K562 (cell line): ENCODE results near the gene LSR. TPM values are rescaled to one million over a fixed set of nuclear protein-coding genes. Genes with fewer than 3 reads are reported as not detected.
A peak's percentile ranks its signal among the peaks of the same experiment; 100 is the strongest.

Experiments
- ATAC-seq: fragments of 200-7000 bp; cut with Tn5 transposase; 3 replicates; pipeline ENCODE4 v1.9.1; 2020; ENCODE audit warnings: moderate library complexity
- BruUV-seq: library from RNA; stranded (reverse); fragments of 400-500 nt; replicated peaks from 2 replicates; lab custom pipeline; 2021; lab: Mats Ljungman, UMichigan
- CTCF ChIA-PET: fragments of 300-600 bp; formaldehyde crosslinking; extraction: SDS; loops from one replicate; lab custom pipeline; 2021; ENCODE audit warnings: low intra/inter-chr PET ratio; lab: Yijun Ruan, JAX
- POLR2A ChIA-PET: fragments of 300-600, 350-650 bp; sonication (Branson Sonifier 250); formaldehyde crosslinking; extraction: SDS; loops from one replicate; lab custom pipeline; 2021; ENCODE audit warnings: antibody characterized with exemption, inconsistent platforms; lab: Yijun Ruan, JAX
- DNase-seq, 4 experiments: peaks; one replicate each; pipeline versions ENCODE4 v3.0.0 to v3.0.0-alpha.2; 2011 to 2018; ENCODE audit warnings: low spot score in 3 of 4, mixed read lengths in 3 of 4; ENCODE audit errors: extremely low read depth in 1 of 4
- FAIRE-seq: peaks from 2 replicates; lab custom pipeline; 2011; peaks lifted over from hg19 to GRCh38; lab: Jason Lieb, UNC
- H2AFZ ChIP-seq: 2 replicates; pipeline ENCODE4 v1.6.0; 2011; ENCODE audit warnings: low read depth, low read length, control low read depth, inconsistent platforms
- H3K27ac ChIP-seq: fragments of 200-600 bp; 3 replicates; pipeline ENCODE4 v1.8.0; 2011; ENCODE audit warnings: low read depth, mild to moderate bottlenecking, control low read depth, inconsistent platforms, low read length, moderate library complexity, mixed read lengths; ENCODE audit errors: extremely low read depth
- H3K27me3 ChIP-seq, 2 experiments: fragments of 300-600 bp in 1 of 2; 2 replicates in 1 of 2; 3 replicates in 1 of 2; pipeline versions ENCODE4 v1.6.0 to v1.8.0; 2011; ENCODE audit warnings: inconsistent platforms in 2 of 2, low read length in 2 of 2, mild to moderate bottlenecking in 1 of 2, mixed read lengths in 1 of 2, moderate library complexity in 1 of 2; ENCODE audit not compliant: control insufficient read depth in 2 of 2, insufficient read depth in 2 of 2
- H3K36me3 ChIP-seq: fragments of 300-600 bp; 3 replicates; pipeline ENCODE4 v1.8.0; 2011; ENCODE audit warnings: mild to moderate bottlenecking, low read length, inconsistent platforms; ENCODE audit not compliant: control insufficient read depth, insufficient read depth
- H3K4me1 ChIP-seq, 2 experiments: fragments of 200-600 bp in 1 of 2; replicated peaks in 1 of 2; 2 replicates in 1 of 2; 3 replicates in 1 of 2; pipeline versions ENCODE4 v1.5.1 to v1.8.0; 2011; ENCODE audit warnings: inconsistent platforms in 2 of 2, low read length in 2 of 2, mild to moderate bottlenecking in 1 of 2, mixed read lengths in 1 of 2, moderate library complexity in 1 of 2; ENCODE audit not compliant: control insufficient read depth in 2 of 2, insufficient read depth in 2 of 2
- H3K4me2 ChIP-seq: 2 replicates; pipeline ENCODE4 v1.6.1; 2011; ENCODE audit warnings: low read length, control low read depth, inconsistent platforms, mixed read lengths; ENCODE audit not compliant: insufficient read depth
- H3K4me3 ChIP-seq: fragments of 200-600 bp; sonication (generic), shearing (Covaris generic); 2 replicates; pipeline ENCODE4 v1.5.1; 2016; ENCODE audit warnings: control low read depth, inconsistent platforms
- H3K79me2 ChIP-seq: fragments of 200-600 bp; 3 replicates; pipeline ENCODE4 v1.8.0; 2011; ENCODE audit warnings: low read length, inconsistent platforms; ENCODE audit not compliant: control insufficient read depth, insufficient read depth
- H3K9ac ChIP-seq, 2 experiments: 2 replicates each; pipeline versions ENCODE4 v1.6.0 to v1.6.1; 2011; ENCODE audit warnings: low read depth in 2 of 2, low read length in 2 of 2, control low read depth in 1 of 2, inconsistent platforms in 1 of 2, mild to moderate bottlenecking in 1 of 2, mixed read lengths in 1 of 2; ENCODE audit not compliant: insufficient read depth in 1 of 2
- H3K9me1 ChIP-seq: one replicate; pipeline ENCODE4 v1.6.0; 2011; ENCODE audit warnings: inconsistent platforms, mild to moderate bottlenecking, low read length, moderate library complexity; ENCODE audit not compliant: control insufficient read depth, insufficient read depth
- H3K9me3 ChIP-seq: replicated peaks from 2 replicates; pipeline ENCODE4 v1.5.1; 2011; ENCODE audit warnings: low read depth, low read length, inconsistent platforms; ENCODE audit not compliant: control insufficient read depth, insufficient read depth
- H4K20me1 ChIP-seq: replicated peaks from 2 replicates; pipeline ENCODE4 v1.6.1; 2011; ENCODE audit warnings: low read length, inconsistent platforms, mixed read lengths; ENCODE audit not compliant: control insufficient read depth, insufficient read depth
- CREB3 ChIP-seq: fragments of 450-650 bp; conservative IDR thresholded peaks from 2 replicates; pipeline ENCODE4 v1.6.1; 2016; ENCODE audit warnings: missing genetic modification characterization, low read depth, mild to moderate bottlenecking, missing compliant biosample characterization, moderate library complexity
- FOXJ3 ChIP-seq: sonication (generic); formaldehyde crosslinking; IDR thresholded peaks from 2 replicates; pipeline ENCODE4 v1.4.0; 2020; ENCODE audit warnings: mild to moderate bottlenecking, missing genetic modification reagents
- KDM2B ChIP-seq: fragments of 250-450 bp; sonication (Bioruptor Pico); IDR thresholded peaks from 2 replicates; pipeline ENCODE4 v1.8.0; 2021; ENCODE audit warnings: mild to moderate bottlenecking, moderate library complexity
- KLF10 ChIP-seq: fragments of 250-450 bp; sonication (Bioruptor Pico); IDR thresholded peaks from 2 replicates; pipeline ENCODE4 v1.6.1; 2021; ENCODE audit warnings: matching md5 sums
- L3MBTL2 ChIP-seq: fragments of 450-650 bp; IDR thresholded peaks from 2 replicates; pipeline ENCODE4 v1.6.1; 2016; ENCODE audit warnings: mild to moderate bottlenecking, moderate library complexity
- MLX ChIP-seq, 2 experiments: fragments of 450-650 bp in 1 of 2; sonication (generic) in 1 of 2; formaldehyde crosslinking; conservative IDR thresholded peaks; 2 replicates each; pipeline versions ENCODE4 v1.4.0 to v1.8.1; 2020 to 2022; ENCODE audit warnings: mild to moderate bottlenecking in 1 of 2, missing genetic modification reagents in 1 of 2
- MTF1 ChIP-seq: fragments of 250-450 bp; sonication (Bioruptor Pico); IDR thresholded peaks from 2 replicates; pipeline ENCODE4 v1.9.0; 2021; ENCODE audit warnings: moderate library complexity, mild to moderate bottlenecking, inconsistent platforms, borderline replicate concordance
- POLR2AphosphoS5 ChIP-seq: IDR thresholded peaks from 2 replicates; pipeline ENCODE4 v1.6.1; 2011; ENCODE audit warnings: mild to moderate bottlenecking, low read depth, low read length, moderate library complexity; ENCODE audit not compliant: control insufficient read depth, insufficient read depth
- ZBTB12 ChIP-seq: fragments of 250-450 bp; sonication (Bioruptor Pico); IDR thresholded peaks from 2 replicates; pipeline ENCODE4 v1.4.0; 2020
- ZNF23 ChIP-seq: fragments of 250-450 bp; sonication (Bioruptor Pico); IDR thresholded peaks from 2 replicates; pipeline ENCODE4 v1.4.0; 2020; ENCODE audit warnings: mild to moderate bottlenecking
- WGBS: fragments of 100-300 bp; shearing (Covaris generic); methylation state at CpG from one replicate; pipeline ENCODE4 v1.1.6; 2016; ENCODE audit warnings: low coverage, mixed read lengths; ENCODE audit not compliant: insufficient coverage; ENCODE audit errors: missing lambda C conversion rate; 5-methylcytosine and 5-hydroxymethylcytosine counted together
- in situ Hi-C: fragments of 300-500 bp; cut with MboI; formaldehyde crosslinking; loops from 4 replicates; pipeline ENCODE4 v1.15.0; 2018; ENCODE audit warnings: inconsistent platforms, mixed read lengths
- intact Hi-C: fragments of 100-400 bp; cut with micrococcal nuclease; formaldehyde crosslinking; loops from 2 replicates; pipeline ENCODE4 v1.14.2; 2022
- polyA plus RNA-seq, 8 experiments: library from polyadenylated mRNA; depleted of rRNA in 4 of 8; stranded (reverse) in 5 of 8; unstranded in 3 of 8; fragments of >200 nt; fragmentation: Nextera tagmentation in 2 of 8; fragmentation: Illumina TruSeq in 1 of 8; extraction: Ambion mirVana in 2 of 8; extraction: Trizol in 1 of 8; gene quantifications; 2 replicates each; pipeline versions ENCODE4 v1.2.1 to v1.2.3, GENCODE V29; 2011 to 2014; ENCODE audit warnings: inconsistent platforms in 1 of 8, missing spikeins in 1 of 8
- total RNA-seq, 7 experiments: library from RNA; depleted of rRNA in 6 of 7; stranded (reverse); fragments of >200 nt in 6 of 7; fragmentation: Illumina TruSeq in 2 of 7; extraction: Trizol in 2 of 7; gene quantifications; 2 replicates each; pipeline versions ENCODE4 v1.2.1 to v1.2.3, GENCODE V29; 2011 to 2021; ENCODE audit warnings: low replicate concordance in 1 of 7

Gene LSR
- total and polyA plus RNA-seq, 9 of the 15 experiments (the other 6 are each of a cell fraction or from before 2014, with no cell fraction given): 0.44 to 87.9 (median 28.0) TPM

GRCh38 chr19:35273686-35274259 is 25.0 kb downstream of the LSR start:
- intact Hi-C loops (no loop called here), in situ Hi-C loops (loop anchor here (10.0 kb wide), 2 partner anchors 61 to 191 kb away; no protein-coding TSS in a partner anchor)
- Histone ChIP-seq H3K4me2 (no peak overlapping the region), H3K27ac (no peak overlapping the region), H3K79me2 (peaks cover 7% of the 10 kb centered on the region; the same call in 2 of the 3 replicates), H3K4me3 (no peak overlapping the region), H3K36me3 (peaks cover 67% of the 10 kb centered on the region; the same call in 2 of the 3 replicates), H4K20me1 (no peaks in the 10 kb centered on the region), H3K9me1 (no peaks in the 10 kb centered on the region), H3K9ac (no peak overlapping the region), H3K4me1 (peaks cover 7 to 37% of the 10 kb centered on the region in 2 experiments), H3K27me3 (no peaks in the 10 kb centered on the region), H2AFZ (no peak overlapping the region), H3K9me3 (no peaks in the 10 kb centered on the region)
- 68% methylated on average over 14 of the region's 14 CpGs for WGBS
- ATAC-seq (no peak), FAIRE-seq (no peak), DNase-seq (no peak)
- TF ChIP-seq POLR2AphosphoS5: no peak
- no peak for TF ChIP-seq KLF10 (CRISPR knock-in tag)
- no peak for TF ChIP-seq L3MBTL2
- no peak for TF ChIP-seq KDM2B
- CTCF ChIA-PET: no interaction called here
- BruUV-seq: no TSS peak
- POLR2A ChIA-PET: interaction anchor here (0.8 to 1.5 kb wide), 3 partner anchors 9 to 15 kb away, joined by 5 to 6 read pairs (median 5); partner anchors contain the start of gene HAMP

- WGBS: 94% methylated on average over 5 of the region's 5 CpGs
- no peak overlapping the region for H3K27ac ChIP-seq
- peak; percentile 32 for FAIRE-seq
- no peaks in the 10 kb centered on the region for H4K20me1 ChIP-seq
- no TSS peak for BruUV-seq
- in situ Hi-C loops: loop anchor here (10.0 kb wide), 2 partner anchors 60 to 190 kb away; no protein-coding TSS in a partner anchor
- no peak for ATAC-seq
- peaks cover 7% of the 10 kb centered on the region; the same call in 2 of the 3 replicates for H3K79me2 ChIP-seq
- H3K4me1 ChIP-seq: peaks cover 7 to 40% of the 10 kb centered on the region in 2 experiments
- no peak overlapping the region for H3K9ac ChIP-seq
- ChIA-PET CTCF (interaction anchor here (0.6 kb wide), 1 partner anchor 11 kb away, joined by 7 read pairs; no protein-coding TSS in a partner anchor), POLR2A (interaction anchor here (0.8 to 1.5 kb wide), 5 partner anchors 8 to 236 kb away, joined by 3 to 6 read pairs (median 5); partner anchors contain the start of gene HAMP)
- no peaks in the 10 kb centered on the region for H3K27me3 ChIP-seq
- peaks cover 72% of the 10 kb centered on the region; the same call in 2 of the 3 replicates for H3K36me3 ChIP-seq
- no peak for DNase-seq
- no peaks in the 10 kb centered on the region for H3K9me3 ChIP-seq
- no peak overlapping the region for H2AFZ ChIP-seq
- no peaks in the 10 kb centered on the region for H3K9me1 ChIP-seq
- no peak overlapping the region for H3K4me3 ChIP-seq
- intact Hi-C loops: no loop called here
- H3K4me2 ChIP-seq: no peak overlapping the region
- TF ChIP-seq ZNF23 (CRISPR knock-in tag) (no peak), FOXJ3 (CRISPR knock-in tag) (no peak), CREB3 (no peak), MTF1 (CRISPR knock-in tag) (no peak), ZBTB12 (CRISPR knock-in tag) (no peak), MLX (CRISPR knock-in tag; conservative IDR thresholded peaks at IDR 0.05) (no peak)
Observed at GRCh38 chr19:35274323-35274722, 25.5 kb downstream of the LSR start.
